Lung (tissue), 12 donors: Measurements from ENCODE around the gene RCOR1. TPM values are rescaled to one million over a fixed set of nuclear protein-coding genes. Genes with fewer than 3 reads are reported as not detected.

Experiments used
- ATAC-seq: fragments of 200-7000 bp; cut with Tn5 transposase; one replicate; pipeline ENCODE4 v1.9.1; 2020; ENCODE audit warnings: moderate number of reproducible peaks; ENCODE audit not compliant: insufficient read depth, low FRiP score
- DNase-seq, 3 donors: peaks; one replicate each; pipeline ENCODE4 v3.0.0-alpha.2; 2013 to 2017
- H3K27ac ChIP-seq, 2 donors: one replicate each; pipeline ENCODE4 v1.5.1; 2013; ENCODE audit warnings: mild to moderate bottlenecking in 2 of 2, moderate library complexity in 2 of 2, control low read depth in 1 of 2, inconsistent platforms in 1 of 2, low read depth in 1 of 2, low read length in 1 of 2
- H3K27me3 ChIP-seq, 3 donors: one replicate each; pipeline ENCODE4 v1.5.1; 2013; ENCODE audit warnings: low read length in 2 of 3; ENCODE audit not compliant: control insufficient read depth in 3 of 3, insufficient read depth in 3 of 3
- H3K36me3 ChIP-seq, 4 donors: one replicate each; pipeline ENCODE4 v1.5.1; 2013; ENCODE audit warnings: low read length in 4 of 4, mild to moderate bottlenecking in 1 of 4, moderate library complexity in 1 of 4; ENCODE audit not compliant: control insufficient read depth in 4 of 4, insufficient read depth in 4 of 4
- H3K4me1 ChIP-seq, 5 donors: one replicate each; pipeline ENCODE4 v1.5.1; 2013; ENCODE audit warnings: low read length in 5 of 5, mild to moderate bottlenecking in 2 of 5, moderate library complexity in 1 of 5; ENCODE audit not compliant: control insufficient read depth in 5 of 5, insufficient read depth in 5 of 5
- H3K4me3 ChIP-seq: one replicate; pipeline ENCODE4 v1.5.1; 2013; ENCODE audit warnings: mild to moderate bottlenecking, control low read depth, moderate library complexity
- H3K9ac ChIP-seq, 2 donors: one replicate each; pipeline ENCODE4 v1.5.1; 2013; ENCODE audit warnings: low read length in 2 of 2, control low read depth in 1 of 2; ENCODE audit not compliant: insufficient read depth in 1 of 2
- H3K9me3 ChIP-seq, 4 donors: one replicate each; pipeline ENCODE4 v1.5.1; 2013; ENCODE audit warnings: low read length in 3 of 4, mild to moderate bottlenecking in 1 of 4, moderate library complexity in 1 of 4; ENCODE audit not compliant: control insufficient read depth in 4 of 4, insufficient read depth in 3 of 4
- CTCF ChIP-seq: IDR thresholded peaks from 2 replicates; pipeline ENCODE4 v1.5.1; 2012; ENCODE audit warnings: mild to moderate bottlenecking; ENCODE audit errors: control extremely low read depth, extremely low read depth
- WGBS, 2 donors: extraction: QIAGEN DNeasy Blood & Tissue Kit; methylation state at CpG; one replicate each; pipeline ENCODE4 v1.1.7; 2013; 5-methylcytosine and 5-hydroxymethylcytosine counted together
- polyA plus RNA-seq, 2 donors: library from polyadenylated mRNA; stranded (reverse); fragments of 200-250 nt; gene quantifications; one replicate each; pipeline ENCODE4 v1.2.1, GENCODE V29; 2013
- total RNA-seq, 2 donors: library from RNA; depleted of rRNA in 1 of 2; stranded (reverse); fragments of >200 nt in 1 of 2; gene quantifications; one replicate each; pipeline ENCODE4 v1.2.1, GENCODE V29; 2014 to 2021
- donor health status: control.
- donor health status: control.
- donor health status: Bipolar disorder and iron deficiency.
- donor health status: healthy.
- donor health status: DM: yes; HTN: yes; CAD: no.

Gene RCOR1
- total and polyA plus RNA-seq, 4 donors = 7.9 to 63.9 (median 22.4) TPM

DNA sequence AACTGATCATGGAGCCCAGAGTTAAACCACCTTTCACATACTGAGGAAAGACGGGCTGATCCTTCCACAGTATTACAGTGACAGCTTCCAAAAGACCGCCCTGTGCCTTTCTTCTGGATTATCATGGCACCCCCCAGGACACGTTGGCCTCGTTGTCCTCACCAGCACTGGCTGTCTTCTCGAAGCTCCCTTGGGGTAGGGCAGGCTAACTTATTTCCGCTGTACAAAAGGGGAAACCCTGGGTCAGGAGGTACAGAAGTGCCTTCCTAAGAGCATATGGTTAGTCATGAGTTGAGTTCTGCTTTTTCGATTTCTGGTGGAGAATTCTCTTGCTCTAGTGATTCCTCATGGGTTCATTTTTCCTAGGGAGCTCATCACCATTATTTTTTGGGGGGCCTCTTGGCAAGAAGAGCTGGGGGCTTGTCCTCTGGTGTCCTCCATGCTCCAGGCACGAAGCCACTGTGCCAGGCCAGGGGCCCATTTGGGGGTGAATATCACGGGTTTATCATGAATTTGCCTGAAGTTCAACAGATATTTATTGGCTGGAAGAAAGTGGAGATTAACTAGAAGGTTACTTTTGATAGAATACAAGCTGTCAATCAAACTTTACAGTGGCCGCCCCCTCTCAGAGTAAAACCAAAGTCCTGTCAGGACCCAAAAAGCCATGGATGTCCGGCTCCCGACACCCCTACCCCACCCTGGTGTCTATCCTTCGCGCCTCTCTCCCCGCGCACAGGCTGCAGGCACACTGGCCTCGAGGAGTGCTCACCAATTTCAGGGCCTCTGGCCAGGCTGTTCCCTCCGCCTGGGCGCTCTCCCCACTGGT lies 176.0 kb downstream of the RCOR1 start:
- DNase-seq = no peak
- H3K36me3 ChIP-seq = no peaks in the 10 kb centered on the region
- H3K4me1 ChIP-seq = no peaks in the 10 kb centered on the region
- no peaks in the 10 kb centered on the region for H3K27me3 ChIP-seq
- ATAC-seq = no peak
- no peak overlapping the region for H3K4me3 ChIP-seq
- no peaks in the 10 kb centered on the region for H3K9me3 ChIP-seq
- TF ChIP-seq CTCF = no peak
- 80 to 81% methylated on average over 19 of the region's 19 CpGs for WGBS, 2 donors
- no peak overlapping the region for H3K27ac ChIP-seq
- H3K9ac ChIP-seq = no peak overlapping the region

- no peaks in the 10 kb centered on the region for H3K36me3 ChIP-seq
- no peak overlapping the region for H3K9ac ChIP-seq
- no peak overlapping the region for H3K4me3 ChIP-seq
- WGBS, 2 donors = 92 to 97% methylated on average over 4 of the region's 4 CpGs
- H3K4me1 ChIP-seq = no peaks in the 10 kb centered on the region
- TF ChIP-seq CTCF = no peak
- no peak overlapping the region for H3K27ac ChIP-seq
- no peaks in the 10 kb centered on the region for H3K9me3 ChIP-seq
- no peaks in the 10 kb centered on the region for H3K27me3 ChIP-seq
- ATAC-seq (no peak), DNase-seq (no peak)
Observed at GRCh38 chr14:102769049-102769327, 176.5 kb downstream of the RCOR1 start.

DNA sequence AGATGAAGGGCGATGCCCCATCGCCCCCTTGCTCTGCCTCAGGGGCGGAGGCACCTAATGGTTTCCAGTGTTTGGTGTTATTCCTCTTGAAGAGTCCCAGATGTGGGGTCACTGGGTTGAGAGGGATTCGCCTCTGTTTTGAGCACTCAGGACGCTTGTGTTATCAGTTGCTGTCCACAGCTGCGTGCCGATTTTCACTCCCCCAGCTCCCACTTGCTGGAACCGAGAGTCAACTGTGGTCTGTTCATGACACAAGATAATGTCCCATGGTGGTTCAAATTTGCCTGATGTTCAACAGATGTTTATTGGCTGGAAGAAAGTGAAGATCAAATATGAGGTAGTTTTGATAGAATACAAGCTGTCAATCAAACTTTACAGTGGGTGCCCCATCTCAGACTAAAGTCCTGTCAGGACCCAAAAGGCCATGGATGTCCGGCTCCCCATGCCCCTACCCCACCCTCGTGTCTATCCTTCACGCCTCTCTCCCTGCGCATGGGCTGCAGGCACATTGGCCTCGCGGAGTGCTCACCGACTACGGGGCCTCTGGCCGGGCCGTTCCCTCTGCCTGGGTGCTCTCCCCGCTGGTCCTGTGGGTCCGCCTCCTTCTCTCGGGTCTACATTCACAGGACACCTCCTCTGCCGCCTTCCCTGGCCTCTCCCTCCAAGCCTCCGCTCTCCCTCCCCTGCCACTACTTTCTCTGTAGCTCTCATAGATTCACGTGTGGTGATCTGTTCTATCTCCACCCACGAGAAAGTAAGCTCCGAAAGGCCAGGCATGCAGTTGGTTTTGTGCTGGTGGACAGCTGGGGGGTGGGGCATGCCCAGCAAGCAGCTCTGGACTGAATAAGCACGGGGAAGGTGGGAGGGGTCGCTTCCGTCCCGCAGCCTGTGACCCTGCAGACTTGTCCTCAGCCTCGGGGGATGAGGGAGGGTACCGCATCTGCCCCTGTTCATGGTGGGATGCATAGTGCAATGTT lies 178.0 kb downstream of the RCOR1 start:
- Histone ChIP-seq H3K9me3 (no peaks in the 10 kb centered on the region), H3K4me3 (no peak overlapping the region), H3K36me3 (no peaks in the 10 kb centered on the region), H3K4me1 (no peaks in the 10 kb centered on the region), H3K27me3 (no peaks in the 10 kb centered on the region), H3K27ac (no peak overlapping the region), H3K9ac (no peak overlapping the region)
- DNase-seq (no peak), ATAC-seq (no peak)
- WGBS, 2 donors = 86 to 92% methylated on average over 32 of the region's 32 CpGs
- no peak for TF ChIP-seq CTCF
